Right lobe of liver (tissue), 6 donors: Measurements from ENCODE around the gene IGSF11. TPM values are rescaled to one million over a fixed set of nuclear protein-coding genes. Genes with fewer than 3 reads are reported as not detected.

Experiments used
- ATAC-seq, 4 donors: fragments of 200-7000 bp; cut with Tn5 transposase; one replicate each; pipeline ENCODE4 v1.9.1; 2020; ENCODE audit warnings: mild to moderate bottlenecking in 4 of 4, moderate library complexity in 4 of 4
- DNase-seq, 3 donors: peaks; one replicate each; pipeline ENCODE4 v3.0.0-alpha.2; 2020
- H3K27ac ChIP-seq, 3 donors: fragments of 200-600 bp; one replicate each; pipeline ENCODE4 v1.8.0; 2022
- H3K27me3 ChIP-seq, 2 donors: fragments of 200-600 bp; one replicate each; pipeline ENCODE4 v1.8.0; 2022
- H3K36me3 ChIP-seq, 4 donors: fragments of 200-600 bp; sonication (generic) in 1 of 4; one replicate each; pipeline versions ENCODE4 v1.5.1 to v1.8.0; 2017 to 2022; ENCODE audit warnings: control low read depth in 1 of 4
- H3K4me1 ChIP-seq, 4 donors: fragments of 200-600 bp; sonication (generic) in 1 of 4; one replicate each; pipeline versions ENCODE4 v1.5.1 to v1.8.0; 2017 to 2022; ENCODE audit warnings: control low read depth in 1 of 4
- H3K4me3 ChIP-seq, 3 donors: fragments of 200-600 bp; one replicate each; pipeline ENCODE4 v1.8.0; 2022
- H3K9me3 ChIP-seq, 4 donors: fragments of 200-600 bp; sonication (generic) in 1 of 4; one replicate each; pipeline versions ENCODE4 v1.5.1 to v1.8.0; 2017 to 2022; ENCODE audit warnings: control low read depth in 1 of 4
- CTCF ChIP-seq, 4 donors: fragments of 200-600 bp in 3 of 4; fragments of 450-650 bp in 1 of 4; IDR thresholded peaks; one replicate each; pipeline versions ENCODE4 v1.5.1 to v1.8.0; 2016 to 2022; ENCODE audit warnings: antibody characterized with exemption in 4 of 4, mild to moderate bottlenecking in 2 of 4
- POLR2A ChIP-seq: fragments of 450-650 bp; IDR thresholded peaks from one replicate; pipeline ENCODE4 v1.6.1; 2017; ENCODE audit warnings: antibody characterized with exemption, mild to moderate bottlenecking
- WGBS: methylation state at CpG from one replicate; pipeline ENCODE4 v1.1.6; 2018; ENCODE audit warnings: low coverage, low lambda C conversion rate; ENCODE audit not compliant: insufficient coverage; ENCODE audit errors: missing lambda C conversion rate; 5-methylcytosine and 5-hydroxymethylcytosine counted together
- intact Hi-C, 2 donors: fragments of 100-400 bp; cut with DNase I; formaldehyde crosslinking; loops; one replicate each; pipeline versions ENCODE4 v1.11.2 to v1.14.1; 2022
- total RNA-seq, 6 experiments: library from RNA; depleted of rRNA in 2 of 6; stranded (reverse); fragments of >200 nt in 2 of 6; fragmentation: NEBNext Ultra II Directional in 3 of 6; extraction: Animal tissue kit (Norgen Biotek cat#: 25700) in 3 of 6; gene quantifications; one replicate each; pipeline versions ENCODE4 v1.1.0 to v1.2.4, GENCODE V29; 2016 to 2023
- donor health status: DM: no; HTN: yes; CAD: no.
- donor health status: DM: no; HTN: no; CAD: no.
- donor health status: DM: no; HTN: no; CAD: no.
- donor health status: DM: no; HTN: yes; CAD: no.
- donor health status: DM: no; HTN: yes; CAD: no.

Gene IGSF11
- total RNA-seq, 6 experiments from 2014 or later = not detected

- no peak for TF ChIP-seq CTCF (IDR thresholded peaks at IDR 0.05)
- TF ChIP-seq POLR2A = no peak
- Histone ChIP-seq H3K36me3 (no peaks in the 10 kb centered on the region), H3K27me3 (no peaks in the 10 kb centered on the region), H3K4me3 (no peak overlapping the region), H3K27ac (no peak overlapping the region), H3K4me1 (no peaks in the 10 kb centered on the region), H3K9me3 (no peaks in the 10 kb centered on the region)
- no peak for ATAC-seq
- intact Hi-C loops = no loop called here
- no peak for DNase-seq
- WGBS = 27% methylated on average over 1 of the region's 1 CpG
These were observed 70.9 kb downstream of the IGSF11 start for GRCh38 chr3:118963711-118964110.

GRCh38 chr3:118960876-118961450 is 73.7 kb downstream of the IGSF11 start:
- intact Hi-C loops = no loop called here
- ATAC-seq = no peak
- Histone ChIP-seq H3K4me3 (no peak overlapping the region), H3K9me3 (no peaks in the 10 kb centered on the region), H3K27me3 (no peaks in the 10 kb centered on the region), H3K4me1 (no peaks in the 10 kb centered on the region), H3K36me3 (no peaks in the 10 kb centered on the region), H3K27ac (no peak overlapping the region)
- WGBS = no CpG with 5 or more reads among the region's 2 CpGs
- TF ChIP-seq CTCF (IDR thresholded peaks at IDR 0.05) (no peak), POLR2A (no peak)
- no peak for DNase-seq

GRCh38 chr3:118955914-118956556 is 78.6 kb downstream of the IGSF11 start:
- Histone ChIP-seq H3K4me3 (no peak overlapping the region), H3K9me3 (no peaks in the 10 kb centered on the region), H3K36me3 (no peaks in the 10 kb centered on the region), H3K4me1 (no peaks in the 10 kb centered on the region), H3K27ac (no peak overlapping the region), H3K27me3 (no peaks in the 10 kb centered on the region)
- no peak for ATAC-seq
- intact Hi-C loops = no loop called here
- no peak for DNase-seq
- 47% methylated on average over 1 of the region's 1 CpG for WGBS
- no peak for TF ChIP-seq POLR2A
- TF ChIP-seq CTCF (IDR thresholded peaks at IDR 0.05) = no peak

GRCh38 chr3:118951089-118951488 is 83.6 kb downstream of the IGSF11 start:
- intact Hi-C loops = no loop called here
- no peaks in the 10 kb centered on the region for H3K9me3 ChIP-seq
- ATAC-seq = no peak
- DNase-seq = no peak
- H3K4me1 ChIP-seq = no peaks in the 10 kb centered on the region
- no peak overlapping the region for H3K27ac ChIP-seq
- no peaks in the 10 kb centered on the region for H3K27me3 ChIP-seq
- TF ChIP-seq CTCF (IDR thresholded peaks at IDR 0.05) (no peak), POLR2A (no peak)
- H3K4me3 ChIP-seq = no peak overlapping the region
- H3K36me3 ChIP-seq = no peaks in the 10 kb centered on the region
